Caco-2 (cell line): ENCODE results near the gene SLC25A21. TPM values are rescaled to one million over a fixed set of nuclear protein-coding genes. Genes with fewer than 3 reads are reported as not detected.

Experiments
- BruUV-seq: library from RNA; stranded (reverse); fragments of 400-500 nt; replicated peaks from 2 replicates; lab custom pipeline; 2021; lab: Mats Ljungman, UMichigan
- CTCF ChIA-PET: fragments of 300-600 bp; sonication (Branson Sonifier 250); formaldehyde crosslinking; loops from one replicate; lab custom pipeline; 2022; ENCODE audit warnings: antibody characterized with exemption; lab: Charles Lee
- POLR2A ChIA-PET: fragments of 300-600 bp; sonication (Branson Sonifier 250); formaldehyde crosslinking; loops from one replicate; lab custom pipeline; 2022; ENCODE audit warnings: antibody characterized with exemption; lab: Charles Lee
- DNase-seq, 2 experiments: peaks; one replicate each; pipeline versions ENCODE4 v3.0.0 to v3.0.0-alpha.2; 2020 to 2022
- H3K27me3 ChIP-seq: replicated peaks from 2 replicates; pipeline ENCODE4 v1.6.0; 2011; ENCODE audit warnings: low read length; ENCODE audit not compliant: control insufficient read depth, insufficient read depth
- H3K36me3 ChIP-seq: 2 replicates; pipeline ENCODE4 v1.5.1; 2011; ENCODE audit warnings: low read length; ENCODE audit not compliant: control insufficient read depth, insufficient read depth
- H3K4me1 ChIP-seq: fragments of 250-450 bp; sonication (Bioruptor Pico); 2 replicates; pipeline ENCODE4 v1.5.1; 2020; ENCODE audit warnings: mild to moderate bottlenecking
- H3K4me3 ChIP-seq: 2 replicates; pipeline ENCODE4 v1.5.1; 2011; ENCODE audit warnings: low read depth, mild to moderate bottlenecking, control low read depth, low read length
- H3K9me3 ChIP-seq: fragments of 250-450 bp; sonication (Bioruptor Pico); 2 replicates; pipeline ENCODE4 v1.5.1; 2020; ENCODE audit warnings: mild to moderate bottlenecking, moderate library complexity
- H3K27ac Mint-ChIP-seq: one replicate; pipeline ENCODE4 v1.8.0; 2022; ENCODE audit warnings: mixed read lengths; ENCODE audit not compliant: unreplicated experiment
- H3K27me3 Mint-ChIP-seq: one replicate; pipeline ENCODE4 v1.8.0; 2022; ENCODE audit warnings: mixed read lengths; ENCODE audit not compliant: insufficient read depth, unreplicated experiment
- H3K36me3 Mint-ChIP-seq: one replicate; pipeline ENCODE4 v1.8.0; 2022; ENCODE audit warnings: mild to moderate bottlenecking, mixed read lengths; ENCODE audit not compliant: insufficient read depth, unreplicated experiment
- H3K4me1 Mint-ChIP-seq: one replicate; pipeline ENCODE4 v1.8.0; 2022; ENCODE audit warnings: low read depth, mixed read lengths; ENCODE audit not compliant: unreplicated experiment
- H3K4me3 Mint-ChIP-seq: one replicate; pipeline ENCODE4 v1.8.0; 2022; ENCODE audit warnings: mild to moderate bottlenecking, moderate library complexity, mixed read lengths; ENCODE audit not compliant: unreplicated experiment
- H3K9me3 Mint-ChIP-seq: one replicate; pipeline ENCODE4 v1.8.0; 2022; ENCODE audit warnings: mixed read lengths; ENCODE audit not compliant: unreplicated experiment
- intact Hi-C: fragments of 100-400 bp; cut with micrococcal nuclease; formaldehyde crosslinking; loops from one replicate; pipeline ENCODE4 v1.10.0; 2022; ENCODE audit not compliant: unreplicated experiment
- total RNA-seq: library from RNA; stranded (reverse); gene quantifications from 2 replicates; pipeline ENCODE4 v1.2.3, GENCODE V29; 2022
- TF ChIP-seq, protein P1 (sequence below), 2 experiments: fragments of 200-600 bp in 1 of 2; IDR thresholded peaks; 1 replicate in 1 of 2; 2 replicates in 1 of 2; pipeline versions ENCODE4 v1.5.1 to v1.8.0; 2011 to 2022; ENCODE audit warnings: antibody characterized with exemption in 1 of 2, control low read depth in 1 of 2, inconsistent platforms in 1 of 2, low read depth in 1 of 2, low read length in 1 of 2, mild to moderate bottlenecking in 1 of 2, moderate library complexity in 1 of 2; ENCODE audit not compliant: insufficient read depth in 1 of 2, severe bottlenecking in 1 of 2, unreplicated experiment in 1 of 2

Gene SLC25A21
- total RNA-seq, 1 experiment from 2014 or later = 3.2 TPM

- DNase-seq = no peak
- Mint-ChIP-seq H3K9me3 (no peaks in the 10 kb centered on the region), H3K36me3 (no peaks in the 10 kb centered on the region), H3K27ac (peak overlapping the region; percentile 10), H3K4me3 (no peak overlapping the region), H3K4me1 (peaks cover 29% of the 10 kb centered on the region), H3K27me3 (no peaks in the 10 kb centered on the region)
- intact Hi-C loops = no loop called here
- no peaks in the 10 kb centered on the region for H3K27me3 ChIP-seq
- BruUV-seq = no TSS peak
- peaks cover 19% of the 10 kb centered on the region for H3K4me1 ChIP-seq
- H3K9me3 ChIP-seq = no peaks in the 10 kb centered on the region
- H3K36me3 ChIP-seq = no peaks in the 10 kb centered on the region
- CTCF ChIA-PET = no interaction called here
- TF ChIP-seq, protein P1, sequence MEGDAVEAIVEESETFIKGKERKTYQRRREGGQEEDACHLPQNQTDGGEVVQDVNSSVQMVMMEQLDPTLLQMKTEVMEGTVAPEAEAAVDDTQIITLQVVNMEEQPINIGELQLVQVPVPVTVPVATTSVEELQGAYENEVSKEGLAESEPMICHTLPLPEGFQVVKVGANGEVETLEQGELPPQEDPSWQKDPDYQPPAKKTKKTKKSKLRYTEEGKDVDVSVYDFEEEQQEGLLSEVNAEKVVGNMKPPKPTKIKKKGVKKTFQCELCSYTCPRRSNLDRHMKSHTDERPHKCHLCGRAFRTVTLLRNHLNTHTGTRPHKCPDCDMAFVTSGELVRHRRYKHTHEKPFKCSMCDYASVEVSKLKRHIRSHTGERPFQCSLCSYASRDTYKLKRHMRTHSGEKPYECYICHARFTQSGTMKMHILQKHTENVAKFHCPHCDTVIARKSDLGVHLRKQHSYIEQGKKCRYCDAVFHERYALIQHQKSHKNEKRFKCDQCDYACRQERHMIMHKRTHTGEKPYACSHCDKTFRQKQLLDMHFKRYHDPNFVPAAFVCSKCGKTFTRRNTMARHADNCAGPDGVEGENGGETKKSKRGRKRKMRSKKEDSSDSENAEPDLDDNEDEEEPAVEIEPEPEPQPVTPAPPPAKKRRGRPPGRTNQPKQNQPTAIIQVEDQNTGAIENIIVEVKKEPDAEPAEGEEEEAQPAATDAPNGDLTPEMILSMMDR (IDR thresholded peaks at IDR 0.05; ENCODE audit: insufficient read depth in 1 of 2, low read depth in 1 of 2, low read length in 1 of 2, severe bottlenecking in 1 of 2, unreplicated experiment in 1 of 2) = no peak
- POLR2A ChIA-PET = no interaction called here
- no peak overlapping the region for H3K4me3 ChIP-seq
Measured at GRCh38 chr14:37037636-37038387, 134.6 kb downstream of the SLC25A21 start.

DNA sequence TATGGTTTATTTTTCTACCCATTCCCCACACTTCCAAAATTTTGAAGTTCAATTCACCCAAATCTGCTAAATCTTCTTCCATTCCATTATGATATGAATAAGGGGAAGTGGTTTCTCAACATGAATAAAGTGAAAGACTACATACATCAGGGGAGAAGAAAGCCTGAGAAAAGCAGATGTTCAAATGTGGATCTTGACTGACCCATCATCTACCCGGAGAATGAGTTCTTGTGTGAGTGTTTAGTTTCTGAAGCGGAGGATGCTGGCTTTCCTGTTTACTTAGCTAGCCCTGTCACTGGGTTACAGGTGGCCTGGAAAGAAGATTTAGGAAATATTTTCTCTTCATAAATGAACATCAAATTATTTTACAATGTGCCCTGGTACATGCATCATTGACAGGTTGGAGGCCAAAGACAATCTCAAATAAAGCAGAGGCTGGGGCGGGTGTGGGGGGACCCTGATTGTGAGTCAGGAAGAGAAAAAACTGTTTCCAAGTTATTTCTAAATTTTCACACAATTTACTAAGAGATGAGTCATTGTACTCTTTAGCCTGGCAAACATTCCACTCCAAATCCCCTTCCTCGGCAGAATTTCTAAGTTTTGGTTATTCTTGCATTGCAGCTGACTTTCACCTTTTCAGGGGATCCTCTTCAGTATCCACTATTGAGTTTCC lies 135.6 kb downstream of the SLC25A21 start:
- BruUV-seq = no TSS peak
- no peaks in the 10 kb centered on the region for H3K9me3 Mint-ChIP-seq
- H3K27me3 Mint-ChIP-seq = no peaks in the 10 kb centered on the region
- no peak overlapping the region for H3K27ac Mint-ChIP-seq
- TF ChIP-seq, protein P1 (IDR thresholded peaks at IDR 0.05; ENCODE audit: insufficient read depth in 1 of 2, low read depth in 1 of 2, low read length in 1 of 2, severe bottlenecking in 1 of 2, unreplicated experiment in 1 of 2) = no peak
- peak in 1 of 2 experiments; percentile 2 for DNase-seq
- Histone ChIP-seq H3K4me3 (no peak overlapping the region), H3K4me1 (peaks cover 19% of the 10 kb centered on the region), H3K36me3 (no peaks in the 10 kb centered on the region), H3K9me3 (no peaks in the 10 kb centered on the region), H3K27me3 (no peaks in the 10 kb centered on the region)
- H3K36me3 Mint-ChIP-seq = no peaks in the 10 kb centered on the region
- ChIA-PET POLR2A (no interaction called here), CTCF (no interaction called here)
- intact Hi-C loops = no loop called here
- H3K4me3 Mint-ChIP-seq = no peak overlapping the region
- peaks cover 29% of the 10 kb centered on the region for H3K4me1 Mint-ChIP-seq

DNA sequence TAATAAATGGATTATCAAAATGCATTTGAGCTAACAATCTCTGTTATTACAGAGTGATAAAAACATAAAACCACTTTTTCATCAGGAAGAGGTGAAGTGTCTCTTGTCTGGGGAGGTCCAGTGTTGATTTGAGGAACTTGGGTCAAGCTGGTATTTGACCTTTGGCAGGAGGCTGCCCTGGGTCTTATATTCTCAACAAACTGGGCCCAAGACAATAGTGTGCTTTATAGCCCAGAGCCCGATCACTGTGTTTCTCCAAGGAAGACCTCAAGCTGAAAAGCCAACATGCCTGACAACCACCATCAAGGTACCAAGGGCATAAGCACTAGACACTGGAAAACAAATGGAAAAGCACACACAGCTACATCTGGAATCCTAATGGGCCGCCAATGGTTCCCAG lies 137.0 kb downstream of the SLC25A21 start:
- ChIA-PET POLR2A (no interaction called here), CTCF (interaction anchor here (0.6 kb wide), 1 partner anchor 31 kb away, joined by 3 read pairs; no protein-coding TSS in a partner anchor)
- Histone ChIP-seq H3K27me3 (no peaks in the 10 kb centered on the region), H3K4me3 (no peak overlapping the region), H3K4me1 (peaks cover 28% of the 10 kb centered on the region), H3K9me3 (no peaks in the 10 kb centered on the region), H3K36me3 (no peaks in the 10 kb centered on the region)
- TF ChIP-seq, protein P1 (IDR thresholded peaks at IDR 0.05; ENCODE audit: insufficient read depth in 1 of 2, low read depth in 1 of 2, low read length in 1 of 2, severe bottlenecking in 1 of 2, unreplicated experiment in 1 of 2) = no peak
- H3K27ac Mint-ChIP-seq = no peak overlapping the region
- H3K4me3 Mint-ChIP-seq = no peak overlapping the region
- intact Hi-C loops = no loop called here
- no peak for DNase-seq
- no peaks in the 10 kb centered on the region for H3K36me3 Mint-ChIP-seq
- no TSS peak for BruUV-seq
- H3K27me3 Mint-ChIP-seq = no peaks in the 10 kb centered on the region
- H3K9me3 Mint-ChIP-seq = no peaks in the 10 kb centered on the region
- H3K4me1 Mint-ChIP-seq = peaks cover 29% of the 10 kb centered on the region
